HG02981 (cell line): ENCODE data around the gene HSDL2.
"Not testable (repeated sequence)": the region's sequence is repeated elsewhere in the genome, so short reads cannot be mapped to it uniquely, and the experiment has no call there.

ENCODE experiments used
- ATAC-seq: cut with Tn5 transposase; IDR thresholded peaks from one replicate; pipeline ENCODE4 v1.9.1; 2021; ENCODE audit warnings: mild to moderate bottlenecking, moderate library complexity; ENCODE audit not compliant: unreplicated experiment

HSDL2 gene

DNA sequence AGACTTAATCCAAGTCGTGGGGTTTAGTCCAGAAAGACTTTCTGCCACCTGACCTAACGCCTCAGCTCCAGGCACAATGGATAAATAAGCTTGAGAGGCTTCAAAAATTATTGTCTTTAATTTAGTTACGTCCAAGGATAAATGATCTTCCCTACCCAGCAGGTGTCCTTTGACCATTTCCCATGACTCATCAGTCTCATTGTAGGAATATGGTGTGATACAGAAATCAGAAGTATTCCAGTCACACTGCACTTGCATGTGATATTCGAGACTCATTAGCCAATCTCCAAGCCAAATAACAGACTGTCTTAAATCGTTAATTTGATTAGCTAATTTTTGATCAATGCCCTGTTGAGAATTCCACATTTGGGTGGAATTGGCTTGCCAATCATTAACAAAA, 13.2 kb downstream of the HSDL2 start:
- ATAC-seq = not testable (repeated sequence)

DNA sequence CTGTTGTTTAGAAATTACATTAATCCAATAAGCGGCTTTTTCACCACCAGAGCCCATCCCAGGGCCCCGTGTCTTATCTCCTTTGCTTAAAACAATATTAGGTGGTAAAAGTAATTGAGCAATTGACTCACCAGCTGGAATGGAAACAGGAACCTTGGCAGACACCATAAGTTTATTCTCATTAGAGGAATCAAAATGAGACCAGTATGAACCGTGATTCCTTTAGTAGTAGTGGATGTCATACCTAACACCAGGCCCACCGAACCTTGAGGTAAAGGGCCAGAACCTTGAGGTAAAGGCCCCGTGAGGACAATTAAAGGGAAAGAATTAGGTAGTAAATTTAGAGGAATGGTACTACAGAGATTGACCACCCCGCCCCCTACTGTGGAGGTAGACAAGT, 16.5 kb downstream of the HSDL2 start:
- ATAC-seq = no peak

DNA sequence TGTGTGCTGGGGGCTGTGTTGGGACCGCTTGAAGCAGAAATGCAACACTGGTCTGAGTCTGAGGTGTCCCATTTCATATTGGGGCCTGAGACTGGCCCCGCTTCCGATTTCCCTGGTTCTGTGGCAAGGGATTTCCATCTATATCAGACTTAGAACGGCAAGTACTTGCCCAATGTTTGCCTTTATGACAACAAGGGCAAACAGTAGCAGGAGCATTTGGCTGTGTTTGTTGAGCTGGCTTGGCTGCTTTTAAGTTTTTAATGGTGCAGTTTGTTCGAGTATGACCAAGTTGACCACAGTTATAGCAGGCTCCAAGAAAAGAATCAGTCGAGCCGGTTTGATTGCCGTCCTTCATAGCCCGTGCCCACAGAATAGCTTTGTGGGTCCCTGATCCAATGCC, 17.0 kb downstream of the HSDL2 start:
- no peak for ATAC-seq

DNA sequence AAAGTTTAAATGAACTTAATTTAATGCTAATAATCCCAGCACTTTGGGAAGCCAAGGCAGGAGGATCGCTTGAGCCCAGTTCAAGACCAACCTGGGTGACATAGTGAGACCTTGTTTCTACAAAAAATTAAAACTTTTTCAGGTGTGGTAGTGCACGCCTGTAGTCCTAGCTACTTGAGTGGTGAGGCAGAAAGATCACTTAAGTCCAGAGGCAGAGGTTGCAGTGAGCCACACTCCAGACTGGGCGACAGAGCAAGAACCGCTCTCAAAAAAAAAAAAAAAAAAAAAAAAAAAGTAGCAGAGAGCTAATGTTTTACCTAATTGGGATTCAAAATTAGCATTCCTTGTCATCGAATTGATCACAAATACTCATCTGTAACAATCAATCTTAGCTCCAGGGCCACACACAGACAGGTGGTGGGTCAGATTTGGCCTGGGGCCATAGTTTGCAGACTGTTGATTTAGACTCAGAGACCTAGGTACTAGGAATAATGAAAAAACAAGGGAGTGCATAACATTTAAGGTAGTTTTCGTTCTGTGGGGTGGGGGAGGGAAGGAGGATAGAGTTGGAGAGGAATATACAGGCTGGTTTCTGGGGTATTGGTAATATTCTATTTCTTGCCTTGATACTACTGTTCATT, 21.4 kb downstream of the HSDL2 start:
- ATAC-seq = no peak

DNA sequence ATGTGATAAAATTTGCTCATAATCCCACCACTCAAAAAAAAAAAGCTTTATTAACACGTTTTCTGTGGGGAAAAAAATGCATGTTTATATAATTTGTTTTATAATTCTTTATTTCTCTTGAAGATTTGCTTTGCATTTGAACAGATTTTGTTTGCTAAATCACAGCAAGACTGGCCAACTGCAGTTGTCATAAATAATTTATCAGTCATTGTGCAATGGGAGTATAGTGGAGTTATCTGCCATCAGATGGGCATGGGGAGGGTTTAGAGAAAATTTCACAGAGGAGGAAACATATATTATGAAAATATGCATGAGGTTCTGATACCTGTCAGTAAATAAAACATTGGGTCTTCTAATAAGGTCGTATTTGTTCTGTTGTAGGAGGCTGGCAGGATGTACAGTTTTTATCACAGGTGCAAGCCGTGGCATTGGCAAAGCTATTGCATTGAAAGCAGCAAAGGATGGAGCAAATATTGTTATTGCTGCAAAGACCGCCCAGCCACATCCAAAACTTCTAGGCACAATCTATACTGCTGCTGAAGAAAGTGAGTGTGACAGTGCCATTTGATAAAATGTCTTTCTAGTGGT, 23.8 kb downstream of the HSDL2 start:
- ATAC-seq = no peak

DNA sequence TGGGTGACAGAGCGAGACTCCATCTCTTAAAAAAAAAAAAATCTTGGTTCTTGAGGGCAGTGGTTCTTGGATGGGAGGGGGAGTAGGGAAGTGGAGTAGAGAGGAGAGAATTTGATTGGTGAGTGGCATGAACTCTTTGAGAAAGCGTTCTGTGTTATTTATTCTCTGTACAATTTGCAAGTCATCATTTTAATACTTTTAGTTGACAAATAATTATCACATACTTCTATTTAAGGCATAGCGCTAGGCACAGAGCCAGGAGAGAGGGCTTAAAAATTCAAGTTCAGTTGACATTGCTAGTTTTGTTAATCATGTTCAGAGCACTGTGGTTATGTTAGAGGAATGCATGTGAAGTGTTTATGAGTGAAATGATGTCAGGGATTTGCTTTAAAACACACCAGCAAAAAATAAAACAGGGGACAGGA, 24.6 kb downstream of the HSDL2 start:
- no peak for ATAC-seq

DNA sequence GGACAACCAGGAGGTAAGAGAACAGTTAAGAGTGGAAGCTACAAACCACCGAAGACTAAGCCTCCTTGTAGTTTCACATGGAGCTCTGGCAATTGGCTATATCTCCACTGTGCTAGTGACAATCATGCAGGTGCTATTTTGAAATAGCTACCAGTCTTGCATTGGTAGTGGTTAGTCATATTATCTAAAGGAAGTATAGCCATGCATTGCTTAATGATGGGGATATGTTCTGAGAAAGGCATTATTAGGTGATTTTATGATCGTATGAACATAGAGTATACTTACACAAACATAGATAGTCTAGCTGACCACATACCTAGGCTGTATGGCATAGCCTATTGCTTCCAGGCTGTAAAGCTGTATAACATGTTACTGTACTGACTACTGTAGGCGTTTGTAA, 28.4 kb downstream of the HSDL2 start:
- ATAC-seq = no peak

DNA sequence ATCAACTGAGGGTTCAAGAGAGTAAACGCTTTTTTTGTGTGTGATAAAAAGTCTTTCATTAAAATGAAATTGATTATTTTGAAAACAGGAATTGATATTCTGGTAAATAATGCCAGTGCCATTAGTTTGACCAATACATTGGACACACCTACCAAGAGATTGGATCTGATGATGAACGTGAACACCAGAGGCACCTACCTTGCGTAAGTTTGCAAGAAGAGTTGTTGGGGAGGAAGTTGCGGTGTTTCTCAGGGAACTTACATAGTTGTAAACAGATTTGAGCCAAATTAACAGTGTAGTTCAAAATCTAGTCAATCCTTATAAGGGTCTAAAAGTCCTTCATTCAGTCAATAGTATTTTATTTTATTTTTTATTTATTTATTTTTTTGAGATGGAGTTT, 28.9 kb downstream of the HSDL2 start:
- no peak for ATAC-seq

DNA sequence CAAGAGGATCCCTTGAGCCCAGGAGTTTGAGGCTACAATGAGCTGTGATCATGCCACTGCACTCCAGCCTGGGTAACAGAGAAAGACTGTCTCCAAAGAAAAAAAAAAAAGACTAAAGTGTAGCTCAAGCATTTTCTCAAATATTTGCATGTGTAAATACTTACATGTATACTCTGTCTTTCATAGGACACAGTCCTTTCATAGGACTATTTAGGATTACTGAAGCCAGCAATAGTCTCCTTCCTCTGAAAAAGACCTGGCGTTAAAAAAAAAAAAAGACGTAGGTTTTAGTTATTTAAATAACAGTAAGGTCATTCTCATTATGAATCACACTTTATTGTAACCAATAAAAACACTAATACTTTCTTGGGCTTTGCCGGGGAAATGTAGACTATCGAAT, 29.9 kb downstream of the HSDL2 start:
- ATAC-seq = no peak

DNA sequence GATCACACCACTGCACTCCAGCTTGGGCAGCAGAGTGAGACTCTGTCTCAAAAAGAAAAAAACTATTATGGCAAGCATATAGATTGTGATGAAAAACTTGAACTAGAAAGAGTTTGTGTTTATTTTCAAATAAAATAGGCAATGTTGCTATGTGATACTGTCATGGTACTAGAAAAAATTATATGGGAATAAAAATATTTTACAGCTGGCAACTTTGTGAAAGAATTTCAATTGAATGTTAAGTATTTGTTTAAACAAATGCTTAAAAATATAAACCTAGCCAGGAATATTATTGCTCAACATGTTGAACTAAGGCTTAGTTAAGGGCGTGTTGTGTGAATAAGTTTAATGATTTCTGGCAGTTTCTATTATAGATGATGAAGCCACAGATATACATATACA, 31.7 kb downstream of the HSDL2 start:
- ATAC-seq = no peak

DNA sequence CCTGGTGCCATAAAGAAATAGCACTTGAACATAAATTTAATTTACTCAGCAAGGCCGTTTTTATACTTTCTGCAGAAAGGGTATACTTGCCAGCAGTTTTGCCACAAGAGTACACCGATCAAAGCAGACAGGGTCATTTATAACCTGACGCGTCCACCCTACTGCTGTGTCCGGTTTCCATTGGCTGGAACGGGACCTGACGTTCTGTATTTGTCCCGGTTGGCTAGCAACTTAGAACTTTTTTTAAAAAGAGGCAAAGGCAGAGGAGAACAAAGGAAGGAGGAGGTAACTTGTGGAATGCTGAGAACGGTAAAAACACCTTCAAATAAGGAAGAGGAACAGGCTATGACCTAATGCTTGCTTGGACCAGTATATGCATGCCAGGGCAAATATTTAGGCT, 33.8 kb downstream of the HSDL2 start:
- not testable (repeated sequence) for ATAC-seq

DNA sequence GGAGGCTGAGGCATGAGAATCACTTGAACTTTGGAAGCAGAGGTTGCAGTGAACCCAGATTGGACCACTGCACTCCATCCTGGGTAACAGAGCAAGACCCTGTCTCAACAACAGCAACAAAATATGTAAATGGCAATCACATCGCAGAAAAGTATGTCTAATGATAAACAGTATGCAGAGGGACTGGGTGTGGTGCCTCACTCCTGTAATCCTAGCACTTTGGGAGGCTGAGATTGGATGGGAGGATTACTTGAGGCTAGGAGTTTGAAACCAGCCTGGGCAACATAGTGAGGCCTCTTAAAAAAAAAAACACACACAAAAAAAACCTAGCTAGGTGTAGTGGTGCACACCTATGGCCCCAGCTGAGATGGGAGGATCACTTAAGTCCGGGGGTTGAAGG, 40.3 kb downstream of the HSDL2 start:
- ATAC-seq = no peak

DNA sequence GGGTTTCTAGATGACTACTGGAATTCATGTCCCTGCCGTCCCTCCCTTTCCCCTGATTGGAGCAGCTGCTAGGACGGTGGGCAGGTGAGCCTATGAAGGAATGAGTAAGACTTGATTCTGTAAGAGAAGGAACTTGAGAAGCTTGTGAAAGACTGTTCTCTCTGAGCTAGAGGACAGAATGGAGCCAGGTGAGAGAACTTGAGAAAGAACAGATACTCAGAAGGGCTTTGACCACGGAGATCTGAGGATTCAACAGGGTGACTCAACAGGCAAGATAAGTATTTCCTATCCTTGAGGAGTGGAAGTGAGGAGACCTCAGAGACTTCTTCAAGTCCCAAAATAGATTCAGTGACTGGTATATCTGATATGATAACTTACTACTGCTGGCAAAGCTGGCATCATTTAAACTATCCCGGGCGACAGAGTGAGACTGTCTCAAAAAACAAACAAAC, 41.9 kb downstream of the HSDL2 start:
- ATAC-seq = no peak

DNA sequence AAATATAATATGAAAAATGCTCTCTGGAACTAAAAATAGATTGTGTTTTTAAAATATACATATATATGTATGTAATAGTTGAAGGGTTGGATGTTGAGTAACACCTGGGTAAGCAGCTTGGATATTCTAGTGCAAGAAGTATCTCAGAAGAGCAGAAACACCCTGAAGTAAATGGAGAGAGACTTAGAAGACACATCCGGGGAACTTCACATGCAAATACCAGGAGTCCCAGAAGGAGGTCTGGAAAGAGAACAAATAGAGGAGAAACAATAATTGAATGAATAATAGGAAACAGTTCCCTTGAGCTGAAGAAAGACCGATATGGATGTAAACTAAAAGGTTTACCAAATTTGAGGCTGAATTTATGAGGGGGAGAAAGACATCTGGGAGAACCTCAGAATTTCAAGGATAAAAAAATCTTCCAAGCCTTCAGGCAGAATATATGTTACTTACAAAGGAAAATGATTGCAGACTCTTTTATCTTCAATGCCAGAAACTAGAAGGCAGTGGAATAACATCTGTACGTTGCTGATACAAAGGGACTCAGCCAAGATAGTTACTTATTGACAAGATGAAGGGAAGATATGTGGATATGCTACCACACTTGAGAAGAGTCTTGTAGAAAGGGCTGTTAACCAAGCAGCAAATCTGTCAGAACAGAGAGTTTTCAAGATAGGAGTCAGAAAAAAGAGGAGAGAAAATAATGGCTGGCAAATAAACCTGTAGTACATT, 42.7 kb downstream of the HSDL2 start:
- no peak for ATAC-seq

DNA sequence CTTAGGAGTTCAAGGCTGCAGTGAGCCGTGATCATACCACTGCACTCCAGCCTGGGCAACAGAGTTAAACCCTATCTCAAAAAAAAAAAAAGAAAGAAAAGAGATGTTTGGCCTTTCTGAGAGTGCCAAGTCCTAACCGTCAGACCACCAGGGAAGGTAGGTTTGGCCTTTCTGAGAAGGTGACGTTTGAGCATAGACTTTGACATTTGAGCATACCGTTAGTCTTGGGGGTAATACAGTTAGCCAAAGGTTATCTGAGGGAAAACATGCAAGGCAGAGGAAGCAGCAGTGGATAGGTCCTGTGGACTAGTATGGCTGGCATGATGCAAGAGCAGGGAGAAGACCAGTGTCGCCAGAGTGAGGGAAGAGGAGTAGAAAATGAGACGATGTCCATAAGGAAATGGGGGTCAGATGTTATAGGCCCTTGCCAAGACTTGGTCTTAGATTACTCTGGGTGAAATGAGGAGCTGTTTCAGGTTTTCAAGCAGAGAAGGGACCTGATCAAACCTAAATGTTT, 50.2 kb downstream of the HSDL2 start:
- ATAC-seq = no peak

DNA sequence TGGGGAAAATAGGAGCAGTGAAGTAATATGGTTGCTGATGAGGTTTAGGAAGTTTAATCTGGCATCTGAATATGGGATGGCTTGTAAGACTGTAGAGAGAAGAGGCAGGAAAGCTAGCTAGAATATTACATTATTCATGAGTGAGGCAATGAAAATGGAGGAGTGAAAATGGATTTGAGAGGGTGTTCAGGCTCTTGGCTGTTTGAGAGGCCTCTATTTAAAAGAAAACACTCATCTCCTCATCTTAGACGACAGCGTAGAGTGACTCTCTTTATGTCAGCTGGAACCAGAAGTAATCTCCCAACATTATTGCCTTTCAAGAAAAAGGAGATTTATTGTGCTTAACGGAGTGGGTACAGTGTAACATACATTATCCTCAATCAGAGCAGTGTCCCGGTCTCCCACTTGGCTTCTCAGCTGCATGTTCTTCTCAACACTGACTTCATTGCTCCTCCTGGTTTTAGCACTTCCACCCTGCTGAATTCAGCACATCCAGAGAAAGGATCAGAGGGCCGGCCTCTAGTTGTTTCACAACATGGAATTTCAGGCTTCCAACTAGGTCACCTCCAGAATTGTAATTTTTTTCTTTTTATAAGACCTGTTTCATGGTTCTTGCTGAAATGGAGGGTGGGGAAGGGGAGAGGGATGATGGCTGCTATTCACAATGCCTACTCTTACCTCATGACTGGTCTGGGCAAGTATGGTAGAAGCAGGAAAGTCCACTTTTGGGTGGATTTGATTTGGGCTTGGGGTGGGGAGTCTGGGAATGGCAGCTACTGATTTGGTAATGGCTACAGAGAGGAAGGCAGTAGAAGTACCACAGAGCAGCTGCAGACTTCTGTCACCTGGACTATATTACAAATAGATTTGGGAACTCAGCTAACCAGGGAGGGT, 53.8 kb downstream of the HSDL2 start:
- ATAC-seq = no peak

DNA sequence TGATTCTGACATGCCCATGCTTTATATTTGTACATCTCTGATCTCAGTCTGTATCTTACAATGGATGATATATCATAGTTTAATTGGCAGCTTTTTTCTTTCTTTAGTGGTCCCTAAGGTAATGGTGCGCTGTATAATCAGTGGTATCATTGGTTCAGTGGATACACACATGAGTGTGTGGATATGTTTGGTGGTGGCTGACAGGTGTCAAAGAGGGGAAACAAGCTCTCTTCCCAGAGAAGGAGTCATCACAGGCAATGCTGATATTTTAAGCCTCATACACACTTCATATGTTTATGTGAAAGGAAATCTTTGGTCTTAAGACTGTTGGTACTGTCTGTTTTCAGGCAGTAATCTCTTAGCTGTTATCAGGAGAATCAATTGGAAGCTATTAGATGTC, 54.6 kb downstream of the HSDL2 start:
- ATAC-seq = no peak

DNA sequence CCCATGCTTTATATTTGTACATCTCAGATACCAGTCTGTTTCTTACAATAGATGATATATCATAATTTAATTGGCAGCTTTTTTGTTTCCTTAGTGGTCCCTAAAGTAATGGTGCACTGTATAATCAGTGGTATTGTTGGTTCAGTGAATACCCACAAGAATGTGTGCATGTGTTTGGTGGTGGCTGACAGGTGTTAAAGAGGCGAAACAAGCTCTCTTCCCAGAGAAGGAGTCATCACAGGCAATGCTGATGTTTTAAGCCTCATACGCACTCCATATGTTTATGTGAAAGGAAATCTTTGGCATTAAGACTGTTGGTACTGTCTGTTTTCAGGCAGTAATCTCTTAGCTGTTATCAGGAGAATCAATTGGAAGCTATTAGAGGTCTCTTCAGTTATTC, 57.5 kb downstream of the HSDL2 start:
- ATAC-seq = no peak

DNA sequence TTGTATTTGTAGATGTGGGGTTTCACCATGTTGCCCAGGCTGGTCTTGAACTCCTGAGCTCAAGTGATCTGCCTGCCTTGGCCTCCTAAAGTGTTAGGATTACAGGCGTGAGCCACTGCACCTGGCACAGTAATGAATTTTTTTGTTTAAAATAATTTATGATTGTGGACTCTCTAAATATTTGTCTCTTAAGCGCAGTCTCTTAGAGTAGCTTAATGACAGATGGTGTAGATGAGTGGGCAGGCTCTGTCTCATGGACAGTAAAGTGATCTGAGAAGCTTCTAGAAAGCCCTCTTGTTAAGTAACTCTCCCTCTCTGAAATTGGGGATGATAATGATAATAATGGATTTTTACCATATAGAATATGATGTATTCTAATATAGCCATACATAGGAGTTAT, 59.3 kb downstream of the HSDL2 start:
- ATAC-seq = no peak

DNA sequence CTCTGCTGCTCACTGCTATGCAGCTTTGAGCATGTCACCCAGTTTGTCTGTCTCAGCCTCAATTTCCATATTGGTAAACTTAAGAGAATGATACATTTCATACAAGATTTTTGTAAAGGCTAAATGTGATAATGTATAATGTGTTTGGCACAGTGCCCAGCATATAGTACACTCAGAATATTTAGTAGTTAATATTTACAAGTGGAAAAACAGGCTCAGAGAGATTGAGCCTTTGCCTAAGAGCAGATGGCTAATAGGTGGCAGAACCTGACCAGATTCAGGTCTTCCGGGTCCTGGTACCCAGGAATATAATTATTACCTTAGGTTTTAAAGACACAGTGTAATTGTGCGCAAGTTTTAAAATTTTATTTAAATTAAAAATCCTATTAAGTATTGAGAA, 59.9 kb downstream of the HSDL2 start:
- no peak for ATAC-seq

DNA sequence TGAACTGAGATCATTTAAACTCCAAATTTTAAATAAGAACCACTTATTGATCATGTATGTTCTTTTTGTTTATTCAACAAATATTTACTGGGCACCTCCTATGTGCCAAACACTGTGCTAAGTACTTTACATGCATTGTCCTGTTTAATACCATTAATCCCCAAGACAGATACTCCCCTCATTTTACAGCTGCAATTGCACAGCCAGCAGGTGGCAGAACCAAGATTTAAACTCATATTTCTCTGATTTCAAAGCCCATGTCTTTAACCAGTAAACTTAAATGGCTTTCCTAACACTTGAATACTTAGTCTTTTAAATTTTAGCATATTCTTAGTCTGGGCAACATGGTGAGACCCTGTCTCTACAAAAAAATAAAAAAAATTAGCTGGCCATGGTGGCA, 63.3 kb downstream of the HSDL2 start:
- ATAC-seq = no peak
